GM12865 (cell line): Measurements from ENCODE around the gene BCAM.

ENCODE experiments used
- DNase-seq: peaks from one replicate; pipeline ENCODE4 v3.0.0; 2010; ENCODE audit warnings: low read depth
- H3K4me3 ChIP-seq: 2 replicates; pipeline ENCODE4 v1.5.1; 2011; ENCODE audit warnings: mild to moderate bottlenecking, low read depth, low read length, control low read depth
- TF ChIP-seq, protein P1 (sequence below): IDR thresholded peaks from 2 replicates; pipeline ENCODE4 v1.5.1; 2011; ENCODE audit warnings: low read length, control low read depth, low read depth, inconsistent platforms; ENCODE audit not compliant: insufficient read depth; ENCODE audit errors: missing control alignments

BCAM gene

DNA sequence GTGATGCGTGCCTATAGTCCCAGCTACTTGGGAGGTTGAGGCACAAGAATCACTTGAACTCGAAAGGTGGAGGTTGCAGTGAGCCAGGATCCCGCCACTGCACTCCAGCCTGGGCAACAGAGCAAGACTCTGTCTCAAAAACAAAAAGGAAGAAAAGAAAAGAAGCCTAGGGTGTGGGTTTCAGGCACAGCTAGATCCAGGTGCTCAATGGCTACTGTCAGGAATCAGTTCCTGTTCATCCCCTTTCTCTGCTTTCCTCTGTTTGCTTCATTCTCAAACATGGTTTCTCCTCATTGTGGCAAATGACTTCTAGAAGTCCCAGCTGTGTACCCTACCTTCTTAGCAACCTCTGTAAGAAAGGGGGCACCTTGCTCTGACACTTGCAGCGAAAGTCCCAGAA lies 25.4 kb upstream of the BCAM start:
- DNase-seq, result no peak
- TF ChIP-seq, protein P1, sequence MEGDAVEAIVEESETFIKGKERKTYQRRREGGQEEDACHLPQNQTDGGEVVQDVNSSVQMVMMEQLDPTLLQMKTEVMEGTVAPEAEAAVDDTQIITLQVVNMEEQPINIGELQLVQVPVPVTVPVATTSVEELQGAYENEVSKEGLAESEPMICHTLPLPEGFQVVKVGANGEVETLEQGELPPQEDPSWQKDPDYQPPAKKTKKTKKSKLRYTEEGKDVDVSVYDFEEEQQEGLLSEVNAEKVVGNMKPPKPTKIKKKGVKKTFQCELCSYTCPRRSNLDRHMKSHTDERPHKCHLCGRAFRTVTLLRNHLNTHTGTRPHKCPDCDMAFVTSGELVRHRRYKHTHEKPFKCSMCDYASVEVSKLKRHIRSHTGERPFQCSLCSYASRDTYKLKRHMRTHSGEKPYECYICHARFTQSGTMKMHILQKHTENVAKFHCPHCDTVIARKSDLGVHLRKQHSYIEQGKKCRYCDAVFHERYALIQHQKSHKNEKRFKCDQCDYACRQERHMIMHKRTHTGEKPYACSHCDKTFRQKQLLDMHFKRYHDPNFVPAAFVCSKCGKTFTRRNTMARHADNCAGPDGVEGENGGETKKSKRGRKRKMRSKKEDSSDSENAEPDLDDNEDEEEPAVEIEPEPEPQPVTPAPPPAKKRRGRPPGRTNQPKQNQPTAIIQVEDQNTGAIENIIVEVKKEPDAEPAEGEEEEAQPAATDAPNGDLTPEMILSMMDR, result no peak

DNA sequence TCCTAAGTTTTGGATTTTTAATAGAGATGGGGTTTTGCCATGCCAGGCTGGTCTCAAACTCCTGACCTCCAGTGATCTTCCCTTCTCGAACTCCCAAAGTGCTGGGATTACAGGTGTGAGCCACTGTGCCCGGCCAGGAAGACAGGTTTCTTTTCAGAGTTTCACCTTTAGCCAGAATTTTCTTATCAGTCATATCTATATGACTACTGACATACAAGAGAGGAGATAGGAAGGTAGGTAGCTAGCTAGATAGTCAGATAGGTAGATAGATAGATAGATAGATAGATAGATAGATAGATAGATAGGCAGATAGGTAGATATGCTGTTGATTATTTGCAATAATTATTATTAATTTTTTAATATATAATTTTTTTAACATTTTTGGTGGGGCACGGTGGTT lies 23.6 kb upstream of the BCAM start:
- no peak for DNase-seq
- TF ChIP-seq, protein P1, result no peak
- no peak overlapping the region for H3K4me3 ChIP-seq

More for the DNA sequence above, 25.4 kb upstream of the BCAM start:
- H3K4me3 ChIP-seq, result no peak overlapping the region

DNA sequence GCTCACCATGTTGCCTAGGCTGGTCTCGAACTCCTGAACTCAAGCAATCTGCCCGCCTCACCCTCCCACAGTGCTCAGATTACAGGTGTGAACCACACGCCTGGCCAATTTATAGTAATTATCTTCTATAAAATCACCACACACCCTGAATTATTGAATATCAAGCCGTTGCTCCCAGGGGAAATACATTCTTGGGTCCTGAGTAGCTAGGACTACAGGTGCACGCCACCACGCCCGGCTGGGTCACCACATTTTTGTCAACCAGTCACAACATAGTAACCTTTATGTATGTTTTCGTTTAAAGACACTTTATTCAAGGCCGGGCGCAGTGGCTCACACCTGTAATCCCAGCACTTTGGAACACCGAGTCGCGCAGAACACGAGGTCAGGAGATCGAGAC lies 22.9 kb upstream of the BCAM start:
- H3K4me3 ChIP-seq, result no peak overlapping the region
- no peak for DNase-seq
- TF ChIP-seq, protein P1, result no peak

DNA sequence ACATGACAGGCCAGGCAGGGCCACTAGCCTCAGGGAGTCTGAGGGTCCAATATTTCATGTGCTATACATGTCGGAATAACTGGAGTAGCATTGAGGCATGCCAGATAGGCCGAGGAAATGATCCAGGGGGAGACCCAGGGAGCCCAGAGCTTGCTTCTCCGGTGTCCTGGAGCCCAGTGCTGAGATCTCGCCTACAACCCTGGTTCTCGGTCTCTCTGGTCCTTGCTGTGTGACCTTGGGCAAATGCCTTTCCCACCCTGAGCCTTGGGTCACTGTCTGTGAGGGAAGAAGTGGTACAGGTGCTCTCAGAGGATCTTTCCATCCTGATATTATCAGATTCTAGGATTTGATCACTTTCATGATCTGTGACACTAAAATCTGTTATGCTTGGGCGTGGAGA lies 19.9 kb upstream of the BCAM start:
- DNase-seq, result no peak
- TF ChIP-seq, protein P1, result no peak

DNA sequence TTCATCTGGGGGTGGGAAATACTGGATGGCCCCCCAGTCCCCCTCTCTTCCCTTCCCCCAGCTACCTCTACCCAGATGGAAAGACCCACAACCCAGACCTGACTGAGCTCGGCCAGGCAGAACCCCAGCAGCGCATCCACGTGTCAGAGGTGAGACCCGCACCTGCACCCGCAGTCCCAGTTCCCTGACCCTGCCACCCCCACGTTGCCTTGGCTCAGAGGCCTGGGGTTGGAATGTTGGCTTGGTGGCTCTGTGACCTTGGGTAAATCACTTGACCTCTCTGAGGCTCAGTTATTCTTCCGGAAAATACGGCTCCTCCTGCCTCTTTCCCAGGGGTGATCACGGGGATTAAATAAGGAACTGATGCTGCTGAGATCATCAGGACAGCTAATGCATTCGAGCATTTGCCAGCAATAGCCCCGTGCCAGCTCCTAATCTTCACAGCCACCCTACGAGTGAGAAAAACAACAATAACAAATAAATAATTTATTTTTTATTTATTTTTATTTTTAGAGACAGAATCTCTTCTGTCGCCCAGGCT lies 18.9 kb upstream of the BCAM start:
- TF ChIP-seq, protein P1, result no peak
- no peak for DNase-seq
- no peak overlapping the region for H3K4me3 ChIP-seq

More for the DNA sequence above, 19.9 kb upstream of the BCAM start:
- H3K4me3 ChIP-seq, result no peak overlapping the region

DNA sequence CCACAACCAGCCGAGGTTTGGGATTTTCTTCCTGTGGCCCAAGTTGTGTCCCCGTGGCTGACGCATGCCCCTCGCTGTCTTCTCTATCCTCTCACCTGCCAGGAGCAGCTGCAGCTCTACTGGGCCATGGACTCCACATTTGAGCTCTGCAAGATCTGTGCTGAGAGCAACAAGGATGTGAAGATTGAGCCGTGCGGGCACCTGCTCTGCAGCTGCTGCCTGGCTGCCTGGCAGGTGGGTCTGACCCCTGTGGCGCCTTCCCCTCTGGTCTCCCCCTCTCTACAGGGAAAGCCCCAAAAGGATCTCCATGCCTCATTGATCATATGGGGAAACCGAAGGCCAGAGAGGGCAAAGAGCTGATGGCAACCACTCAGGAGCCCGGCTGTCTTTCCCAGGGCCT lies 16.6 kb upstream of the BCAM start:
- TF ChIP-seq, protein P1, result no peak
- peak; percentile 71 for DNase-seq
- H3K4me3 ChIP-seq, result no peak overlapping the region

DNA sequence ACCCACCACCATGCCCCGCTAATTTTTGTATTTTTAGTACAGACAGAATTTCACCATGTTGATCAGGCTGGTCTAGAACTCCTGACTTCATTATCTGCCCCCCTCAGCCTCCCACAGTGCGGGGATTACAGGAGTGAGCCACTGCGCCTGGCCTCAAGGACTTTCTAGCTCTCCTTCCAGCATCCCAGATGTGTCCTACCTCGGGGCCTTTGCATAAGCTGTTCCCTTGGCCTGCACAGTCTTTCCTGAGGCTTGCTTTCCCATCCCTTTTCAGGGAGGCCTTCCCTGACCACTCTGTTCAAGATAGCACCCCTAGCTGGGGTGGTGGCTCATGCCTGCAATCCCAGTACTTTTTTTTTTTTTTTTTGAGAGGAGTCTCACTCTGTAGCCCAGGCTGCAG lies 14.3 kb upstream of the BCAM start:
- DNase-seq, result no peak
- no peak overlapping the region for H3K4me3 ChIP-seq
- TF ChIP-seq, protein P1, result no peak
